ENCODE measurements around the gene NSMCE4A.

GRCh38 chr10:121975295-121976086 lies 474 bp upstream of the NSMCE4A start:
- TF ChIP-seq POLR2AphosphoS5 (IDR thresholded peaks at IDR 0.05; ENCODE audit: low read depth, low read length): no peak
- TF ChIP-seq, protein P1, sequence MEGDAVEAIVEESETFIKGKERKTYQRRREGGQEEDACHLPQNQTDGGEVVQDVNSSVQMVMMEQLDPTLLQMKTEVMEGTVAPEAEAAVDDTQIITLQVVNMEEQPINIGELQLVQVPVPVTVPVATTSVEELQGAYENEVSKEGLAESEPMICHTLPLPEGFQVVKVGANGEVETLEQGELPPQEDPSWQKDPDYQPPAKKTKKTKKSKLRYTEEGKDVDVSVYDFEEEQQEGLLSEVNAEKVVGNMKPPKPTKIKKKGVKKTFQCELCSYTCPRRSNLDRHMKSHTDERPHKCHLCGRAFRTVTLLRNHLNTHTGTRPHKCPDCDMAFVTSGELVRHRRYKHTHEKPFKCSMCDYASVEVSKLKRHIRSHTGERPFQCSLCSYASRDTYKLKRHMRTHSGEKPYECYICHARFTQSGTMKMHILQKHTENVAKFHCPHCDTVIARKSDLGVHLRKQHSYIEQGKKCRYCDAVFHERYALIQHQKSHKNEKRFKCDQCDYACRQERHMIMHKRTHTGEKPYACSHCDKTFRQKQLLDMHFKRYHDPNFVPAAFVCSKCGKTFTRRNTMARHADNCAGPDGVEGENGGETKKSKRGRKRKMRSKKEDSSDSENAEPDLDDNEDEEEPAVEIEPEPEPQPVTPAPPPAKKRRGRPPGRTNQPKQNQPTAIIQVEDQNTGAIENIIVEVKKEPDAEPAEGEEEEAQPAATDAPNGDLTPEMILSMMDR (IDR thresholded peaks at IDR 0.05): no peak; the same call in 1 of the 2 replicates
